Naive B cell (primary cell): ENCODE data around the gene ATG4B. TPM values are rescaled to one million over a fixed set of nuclear protein-coding genes. Genes with fewer than 3 reads are reported as not detected.
"Not testable (repeated sequence)": the region's sequence is repeated elsewhere in the genome, so short reads cannot be mapped to it uniquely, and the experiment has no call there.

ENCODE experiments used
- ATAC-seq, 2 donors: fragments of 150-1000 bp; cut with Tn5 transposase; 2 replicates each; pipeline ENCODE4 v1.10.0; 2021; ENCODE audit warnings: low read depth in 2 of 2, mild to moderate bottlenecking in 2 of 2, moderate library complexity in 2 of 2
- DNase-seq: peaks from one replicate; pipeline ENCODE4 v3.0.0; 2022
- H3K27ac Mint-ChIP-seq, 6 donors: one replicate each; pipeline ENCODE4 v1.8.0; 2020 to 2022; ENCODE audit warnings: mild to moderate bottlenecking in 6 of 6, mixed read lengths in 6 of 6, moderate library complexity in 5 of 6, inconsistent platforms in 2 of 6
- H3K27me3 Mint-ChIP-seq, 3 donors: one replicate each; pipeline ENCODE4 v1.8.0; 2021 to 2022; ENCODE audit warnings: mixed read lengths in 3 of 3, mild to moderate bottlenecking in 1 of 3
- H3K36me3 Mint-ChIP-seq, 2 donors: one replicate each; pipeline ENCODE4 v1.8.0; 2020 to 2022; ENCODE audit warnings: mixed read lengths in 2 of 2, inconsistent platforms in 1 of 2, mild to moderate bottlenecking in 1 of 2
- H3K4me1 Mint-ChIP-seq, 3 donors: one replicate each; pipeline ENCODE4 v1.8.0; 2020 to 2022; ENCODE audit warnings: mixed read lengths in 3 of 3, inconsistent platforms in 1 of 3, mild to moderate bottlenecking in 1 of 3, moderate library complexity in 1 of 3
- H3K4me3 Mint-ChIP-seq, 8 donors: one replicate each; pipeline ENCODE4 v1.8.0; 2020 to 2022; ENCODE audit warnings: mild to moderate bottlenecking in 8 of 8, mixed read lengths in 8 of 8, moderate library complexity in 8 of 8, inconsistent platforms in 2 of 8
- H3K9me3 Mint-ChIP-seq, 7 donors: one replicate each; pipeline ENCODE4 v1.8.0; 2020 to 2022; ENCODE audit warnings: mixed read lengths in 7 of 7, mild to moderate bottlenecking in 5 of 7, inconsistent platforms in 2 of 7, moderate library complexity in 1 of 7
- polyA plus RNA-seq, 6 donors: library from polyadenylated mRNA; unstranded; fragments of 300-500 nt; fragmentation: Illumina TruSeq; gene quantifications; one replicate each; pipeline ENCODE4 v1.2.3, GENCODE V29; 2021; ENCODE audit warnings: low read depth in 6 of 6

The ATG4B gene
- polyA plus RNA-seq, 6 donors from 2014 or later: 61.5 to 74.6 (median 64.5) TPM

DNA sequence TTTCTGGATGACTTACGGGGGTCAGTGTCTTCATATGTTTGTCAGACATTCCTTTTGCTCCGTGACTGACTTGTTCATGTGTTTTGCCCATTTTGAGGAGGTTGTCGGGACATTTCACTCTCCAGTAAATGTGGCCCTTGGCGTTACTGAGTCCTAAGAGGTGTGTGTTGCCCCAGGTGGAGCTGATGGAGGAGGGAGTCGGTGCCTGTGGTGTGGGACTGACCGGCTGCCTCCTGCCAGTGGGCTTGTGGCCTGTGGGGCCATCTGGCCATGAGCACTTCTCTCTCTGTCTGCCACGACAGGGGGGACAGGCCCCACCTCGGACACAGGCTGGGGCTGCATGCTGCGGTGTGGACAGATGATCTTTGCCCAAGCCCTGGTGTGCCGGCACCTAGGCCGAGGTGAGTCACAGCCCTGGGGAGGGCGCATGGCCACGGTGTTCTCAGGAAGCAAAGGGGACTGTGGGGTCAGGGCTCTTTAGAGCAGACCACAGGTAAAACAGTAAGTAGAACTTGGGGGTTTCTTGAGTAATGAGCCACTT, 15.8 kb downstream of the ATG4B start:
- peak overlapping the region in 1 of 6 donors; percentile 28 for H3K27ac Mint-ChIP-seq
- ATAC-seq: no peak
- peaks cover 4 to 21% of the 10 kb centered on the region in 2 donors for H3K36me3 Mint-ChIP-seq
- peaks cover 0 to 18% (median 0%) of the 10 kb centered on the region in 3 donors for H3K4me1 Mint-ChIP-seq
- H3K4me3 Mint-ChIP-seq: no peak overlapping the region
- no peaks in the 10 kb centered on the region for H3K27me3 Mint-ChIP-seq
- H3K9me3 Mint-ChIP-seq: no peaks in the 10 kb centered on the region
- no peak for DNase-seq

DNA sequence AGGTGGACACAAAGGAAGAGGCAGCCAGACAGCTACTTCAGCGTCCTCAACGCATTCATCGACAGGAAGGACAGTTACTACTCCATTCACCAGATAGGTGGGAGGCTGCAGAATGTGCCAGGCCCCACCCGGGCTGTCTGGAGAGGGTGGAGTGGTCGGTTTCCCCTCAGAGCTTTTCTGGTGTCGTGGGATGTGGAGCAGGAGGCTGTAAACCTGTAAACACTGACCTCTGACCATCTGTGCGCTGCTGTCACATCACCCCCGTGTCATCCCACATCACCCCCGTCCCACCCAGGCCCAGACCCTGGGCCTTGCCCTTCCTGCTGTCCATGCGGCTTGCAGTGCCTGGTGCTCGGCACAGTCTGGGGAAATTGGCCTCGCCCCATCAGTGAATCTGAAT, 17.1 kb downstream of the ATG4B start:
- H3K27me3 Mint-ChIP-seq: no peaks in the 10 kb centered on the region
- H3K4me3 Mint-ChIP-seq: no peak overlapping the region
- H3K9me3 Mint-ChIP-seq: no peaks in the 10 kb centered on the region
- DNase-seq (no peak), ATAC-seq (no peak)
- H3K36me3 Mint-ChIP-seq: peaks cover 4 to 21% of the 10 kb centered on the region in 2 donors
- no peak overlapping the region for H3K27ac Mint-ChIP-seq
- H3K4me1 Mint-ChIP-seq: peaks cover 0 to 7% (median 0%) of the 10 kb centered on the region in 3 donors

DNA sequence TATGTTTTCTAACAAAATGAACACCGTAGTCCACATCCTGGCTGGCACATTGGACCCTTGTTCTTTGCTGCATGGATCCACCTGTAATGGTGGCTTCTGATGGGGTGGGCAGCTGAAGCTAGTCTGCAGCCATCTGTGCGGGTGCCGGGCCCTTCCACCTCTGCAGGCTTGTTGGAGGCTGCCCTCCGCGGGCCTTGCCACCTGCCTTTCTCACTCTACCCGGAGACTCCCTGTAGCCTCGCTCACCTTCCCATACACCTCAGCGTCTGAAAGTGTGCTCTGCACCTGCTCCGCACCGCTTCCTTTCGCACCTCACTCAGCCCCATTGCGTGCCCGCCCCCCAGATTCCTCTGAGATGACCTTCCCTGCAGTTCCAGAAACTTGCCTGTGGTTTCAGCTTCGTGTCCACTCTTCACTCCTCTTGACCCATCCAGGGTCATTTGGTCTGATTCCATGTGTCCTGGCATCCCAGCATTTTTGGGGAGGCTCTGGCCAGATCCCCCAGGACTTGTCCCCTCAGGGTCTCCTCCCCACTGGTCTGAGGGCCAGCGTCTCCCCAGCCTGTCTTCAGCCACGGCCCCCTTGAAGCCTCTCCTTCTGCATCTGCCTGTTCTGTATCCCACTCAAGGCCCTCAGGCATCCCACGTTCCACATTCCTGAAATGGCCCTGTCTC, 18.2 kb downstream of the ATG4B start:
- peak overlapping the region in 3 of 6 donors; percentile 49 to 70 (median 62) for H3K27ac Mint-ChIP-seq
- ATAC-seq (no peak), DNase-seq (no peak)
- peak overlapping the region in 1 of 8 donors; percentile 22 for H3K4me3 Mint-ChIP-seq
- peaks cover 0 to 4% (median 0%) of the 10 kb centered on the region in 3 donors for H3K4me1 Mint-ChIP-seq
- H3K36me3 Mint-ChIP-seq: peaks cover 4 to 21% of the 10 kb centered on the region in 2 donors
- no peaks in the 10 kb centered on the region for H3K27me3 Mint-ChIP-seq
- no peaks in the 10 kb centered on the region for H3K9me3 Mint-ChIP-seq

DNA sequence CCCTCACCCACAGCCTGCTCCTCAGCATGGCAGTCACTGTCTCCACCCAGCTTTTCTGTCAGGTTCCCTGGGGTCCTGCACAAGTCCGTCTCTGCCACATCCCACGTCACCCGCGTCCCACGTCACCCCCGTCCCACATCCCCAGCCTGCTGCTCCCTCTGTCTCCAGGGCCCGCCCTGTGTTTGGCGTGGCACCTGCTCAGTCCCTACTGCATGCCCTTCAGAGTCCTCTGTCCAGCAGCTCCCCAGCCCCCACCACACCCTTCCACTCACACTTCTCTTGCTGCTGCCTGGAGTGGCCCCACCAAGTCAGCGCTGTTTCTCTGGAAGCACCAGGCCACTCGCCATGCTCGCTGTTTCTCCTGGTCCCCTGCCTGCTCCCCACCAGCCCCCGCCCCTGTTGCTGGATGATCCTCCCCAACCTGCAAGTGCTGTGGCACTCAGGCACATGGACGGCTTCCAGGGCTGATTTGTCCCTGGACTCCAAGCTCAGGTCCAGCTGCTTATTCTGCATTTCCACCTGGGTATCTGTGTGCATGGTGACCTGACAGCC, 18.8 kb downstream of the ATG4B start:
- ATAC-seq: no peak
- DNase-seq: no peak
- H3K27me3 Mint-ChIP-seq: no peaks in the 10 kb centered on the region
- no peak overlapping the region for H3K27ac Mint-ChIP-seq
- no peak overlapping the region for H3K4me3 Mint-ChIP-seq
- H3K4me1 Mint-ChIP-seq: no peaks in the 10 kb centered on the region
- peaks cover 4 to 21% of the 10 kb centered on the region in 2 donors for H3K36me3 Mint-ChIP-seq
- H3K9me3 Mint-ChIP-seq: no peaks in the 10 kb centered on the region

DNA sequence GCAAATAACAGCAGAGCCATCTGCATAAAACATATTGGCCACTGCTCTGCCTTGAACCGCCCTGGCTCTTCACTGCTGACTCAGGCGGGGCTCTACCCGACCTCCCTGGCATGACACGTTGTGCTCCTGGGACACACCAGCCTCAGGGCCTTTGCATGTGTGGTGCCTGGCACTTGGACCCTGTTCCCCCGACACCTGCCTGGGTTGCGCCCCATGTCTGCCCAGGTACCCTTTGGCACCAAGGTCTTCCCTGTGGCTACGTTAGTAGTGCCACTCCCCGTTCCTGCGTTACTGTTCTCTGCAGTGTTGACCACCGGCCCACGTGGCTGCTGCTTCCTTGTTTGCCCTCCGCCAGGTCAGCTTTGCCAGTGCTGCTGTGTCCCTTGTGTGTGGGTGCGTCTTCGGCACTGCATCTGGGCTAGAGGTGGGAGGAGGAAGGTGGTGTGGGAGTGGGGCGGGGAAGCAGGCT, 20.3 kb downstream of the ATG4B start:
- Mint-ChIP-seq H3K27me3 (no peaks in the 10 kb centered on the region), H3K4me3 (no peak overlapping the region), H3K36me3 (peaks cover 0 to 21% of the 10 kb centered on the region in 2 donors), H3K9me3 (no peaks in the 10 kb centered on the region), H3K4me1 (no peaks in the 10 kb centered on the region), H3K27ac (peak overlapping the region in 1 of 6 donors; percentile 15)
- DNase-seq: no peak
- no peak for ATAC-seq

DNA sequence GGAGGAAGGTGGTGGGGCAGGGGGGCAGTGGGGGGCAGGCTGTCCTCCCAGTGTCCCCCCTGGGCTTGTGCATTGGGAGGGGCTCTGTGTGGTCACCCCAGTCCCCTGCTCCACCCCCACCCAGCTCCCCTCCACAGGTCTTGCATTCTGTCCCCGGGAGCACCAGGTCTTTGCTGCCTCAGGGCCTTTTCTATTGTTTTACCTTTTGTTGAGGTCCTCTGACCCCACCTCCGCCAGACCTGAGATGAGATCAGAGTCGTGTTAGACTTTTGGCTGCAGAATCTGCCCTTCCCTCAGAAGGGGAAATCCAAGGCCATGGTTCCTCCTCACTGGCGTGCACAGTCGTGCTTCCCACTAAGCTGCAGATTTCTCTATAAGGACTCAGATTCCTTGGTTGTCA, 20.8 kb downstream of the ATG4B start:
- Mint-ChIP-seq H3K36me3 (peaks cover 0 to 21% of the 10 kb centered on the region in 2 donors), H3K4me3 (no peak overlapping the region), H3K27me3 (no peaks in the 10 kb centered on the region), H3K9me3 (no peaks in the 10 kb centered on the region), H3K4me1 (no peaks in the 10 kb centered on the region), H3K27ac (no peak overlapping the region)
- DNase-seq (no peak), ATAC-seq (no peak)

DNA sequence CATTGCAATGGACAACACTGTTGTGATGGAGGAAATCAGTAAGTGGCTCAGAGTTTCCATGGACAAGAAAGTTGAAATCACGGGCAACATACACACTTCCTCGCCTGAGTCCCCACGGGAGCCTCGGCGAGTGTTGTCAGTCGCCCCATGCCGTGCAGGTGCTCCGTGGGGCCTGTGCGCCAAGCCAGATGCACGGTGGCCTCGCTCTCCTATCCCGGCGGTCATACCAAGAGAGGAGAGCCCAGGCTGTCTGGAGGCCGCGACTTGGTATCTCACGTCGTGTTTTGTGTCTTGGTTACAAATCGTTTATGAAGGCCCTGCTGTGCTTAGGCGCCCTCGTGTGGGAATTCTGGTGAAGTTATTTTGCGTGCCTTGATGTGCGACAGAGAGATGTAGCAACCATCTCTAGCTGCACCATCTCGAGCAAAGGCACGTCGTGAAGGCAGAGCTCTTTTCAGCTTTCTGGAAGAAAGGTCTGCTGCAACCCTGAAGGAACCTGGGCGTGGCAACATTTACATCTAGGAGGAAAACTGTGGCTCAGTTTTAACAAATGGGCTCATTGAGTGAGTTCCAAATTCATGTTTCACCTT, 21.8 kb downstream of the ATG4B start:
- Mint-ChIP-seq H3K4me1 (no peaks in the 10 kb centered on the region), H3K27ac (no peak overlapping the region), H3K4me3 (no peak overlapping the region), H3K9me3 (no peaks in the 10 kb centered on the region), H3K27me3 (no peaks in the 10 kb centered on the region), H3K36me3 (peaks cover 0 to 21% of the 10 kb centered on the region in 2 donors)
- DNase-seq (peak; percentile 10), ATAC-seq (peak in 1 of 2 donors; percentile 12)

DNA sequence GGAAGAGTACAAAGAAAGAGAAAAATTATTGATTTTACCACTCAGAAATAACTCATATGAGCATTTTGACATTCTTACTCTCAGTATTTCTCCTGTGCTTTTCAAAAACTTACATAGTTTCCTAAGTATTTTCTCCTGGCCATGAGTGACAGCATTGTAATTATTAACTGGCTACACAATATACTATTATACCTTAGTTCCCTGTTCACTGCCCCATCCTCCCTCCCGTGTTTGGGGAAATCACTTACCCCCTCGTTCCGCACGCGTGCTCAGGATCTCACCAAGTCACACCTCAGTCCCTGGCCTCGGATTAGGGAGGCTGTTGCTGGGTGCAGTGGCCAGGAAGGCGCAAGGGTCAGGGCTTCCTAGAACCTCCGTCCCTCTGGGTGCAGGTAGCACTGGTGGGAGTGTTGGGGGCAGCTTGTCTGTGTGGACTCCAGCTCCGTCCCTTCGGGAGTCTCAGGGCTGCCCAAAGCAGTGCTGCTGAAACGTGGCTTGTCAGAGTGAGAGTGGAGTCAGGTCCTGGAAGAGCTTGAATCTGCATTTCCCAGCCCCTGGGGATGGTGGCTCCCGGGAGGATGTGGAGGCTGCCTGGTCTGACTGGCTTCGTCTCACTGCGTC, 23.2 kb downstream of the ATG4B start:
- DNase-seq (no peak), ATAC-seq (no peak)
- Mint-ChIP-seq H3K27me3 (no peaks in the 10 kb centered on the region), H3K9me3 (no peaks in the 10 kb centered on the region), H3K36me3 (peaks cover 0 to 17% of the 10 kb centered on the region in 2 donors), H3K4me3 (no peak overlapping the region), H3K4me1 (no peaks in the 10 kb centered on the region), H3K27ac (peak overlapping the region in 2 of 6 donors; percentile 54 to 59)

DNA sequence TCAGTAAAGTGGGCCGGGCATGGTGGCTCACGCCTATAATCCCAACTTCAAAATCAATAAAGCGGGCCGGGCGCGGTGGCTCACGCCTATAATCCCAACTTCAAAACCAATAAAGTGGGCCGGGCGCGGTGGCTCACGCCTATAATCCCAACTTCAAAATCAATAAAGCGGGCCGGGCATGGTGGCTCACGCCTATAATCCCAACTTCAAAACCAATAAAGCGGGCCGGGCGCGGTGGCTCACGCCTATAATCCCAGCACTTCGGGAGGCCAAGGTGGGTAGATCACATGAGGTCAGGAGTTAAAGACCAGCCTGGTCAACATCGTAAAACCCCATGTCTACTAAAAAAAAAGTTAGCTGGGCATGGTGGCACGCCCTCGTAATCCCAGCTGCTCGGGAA, 25.2 kb downstream of the ATG4B start:
- not testable (repeated sequence) for H3K36me3 Mint-ChIP-seq, H3K9me3 Mint-ChIP-seq, H3K27me3 Mint-ChIP-seq, H3K4me1 Mint-ChIP-seq, DNase-seq, H3K27ac Mint-ChIP-seq, ATAC-seq, H3K4me3 Mint-ChIP-seq

DNA sequence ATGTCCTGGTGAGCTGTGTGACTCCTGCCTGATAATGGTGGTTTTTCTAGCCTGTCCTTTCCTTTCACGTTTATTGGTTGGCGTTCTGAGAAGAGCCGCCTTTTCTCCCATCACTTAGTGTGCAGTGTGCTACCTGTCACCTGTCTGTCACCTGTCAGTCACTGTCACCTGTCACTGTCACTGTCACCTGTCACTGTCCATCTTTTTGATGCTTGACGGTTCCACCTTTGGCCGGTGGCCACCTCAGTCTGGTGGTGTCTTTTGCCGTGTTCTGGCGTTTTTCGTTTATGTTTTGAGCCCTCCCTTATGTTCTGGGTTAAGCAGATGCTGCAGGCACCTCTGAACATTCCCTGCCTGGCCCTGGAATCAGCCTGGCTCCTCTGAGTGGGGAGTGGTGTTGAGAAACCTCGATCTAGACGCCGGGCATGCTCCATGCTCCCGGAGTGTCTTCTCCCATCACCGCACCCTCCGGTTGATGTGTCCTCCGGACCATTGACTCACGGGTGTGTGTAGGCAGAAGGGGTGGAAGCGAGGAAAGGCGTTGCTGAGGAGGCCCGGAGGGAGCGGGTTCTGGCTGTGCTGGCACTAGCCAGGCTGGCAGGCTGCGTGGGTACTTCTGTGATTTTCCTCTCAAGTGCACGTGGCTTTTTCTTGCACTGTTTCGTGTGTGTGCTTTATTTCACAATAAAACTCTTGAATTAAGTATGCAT, 28.4 kb downstream of the ATG4B start:
- Mint-ChIP-seq H3K4me1 (no peaks in the 10 kb centered on the region), H3K27me3 (no peaks in the 10 kb centered on the region), H3K9me3 (no peaks in the 10 kb centered on the region), H3K36me3 (no peaks in the 10 kb centered on the region), H3K4me3 (no peak overlapping the region), H3K27ac (peak overlapping the region in 2 of 6 donors; percentile 21 to 44)
- DNase-seq (no peak), ATAC-seq (no peak)

DNA sequence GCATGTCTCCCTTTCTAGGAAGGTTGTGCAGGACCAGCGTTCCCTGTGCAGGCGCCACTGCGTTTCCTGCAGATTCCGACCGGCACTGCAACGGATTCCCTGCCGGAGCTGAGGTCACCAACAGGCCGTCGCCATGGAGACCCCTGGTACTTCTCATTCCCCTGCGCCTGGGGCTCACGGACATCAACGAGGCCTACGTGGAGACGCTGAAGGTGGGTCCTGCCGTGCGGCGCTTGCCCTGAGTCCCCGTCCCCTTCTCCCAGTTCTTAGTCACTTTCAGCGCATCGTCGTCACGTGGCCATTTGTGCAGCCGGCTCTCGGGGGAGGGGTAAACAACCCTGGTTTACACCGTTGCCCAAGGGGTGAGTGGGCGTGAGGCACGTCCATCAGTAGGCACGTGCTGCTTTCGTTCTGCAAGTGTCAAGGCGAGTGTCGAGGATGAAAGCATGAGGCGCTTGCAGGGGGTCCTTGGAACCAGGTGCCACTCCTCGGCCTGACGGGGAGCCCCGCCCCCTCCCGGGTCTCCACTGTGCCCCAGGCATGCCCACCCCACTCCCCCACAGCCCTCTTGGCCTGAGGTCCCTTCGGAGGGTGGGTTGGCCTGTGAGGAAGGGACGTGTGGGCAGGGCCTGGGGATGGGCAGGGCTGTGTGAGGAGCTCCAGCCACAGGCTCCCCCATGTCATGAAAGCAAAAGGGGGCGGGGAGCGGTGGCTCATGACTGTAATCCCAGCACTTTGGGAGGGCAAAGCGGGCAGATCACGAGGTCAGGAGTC, 29.3 kb downstream of the ATG4B start:
- no peaks in the 10 kb centered on the region for H3K9me3 Mint-ChIP-seq
- no peaks in the 10 kb centered on the region for H3K27me3 Mint-ChIP-seq

DNA sequence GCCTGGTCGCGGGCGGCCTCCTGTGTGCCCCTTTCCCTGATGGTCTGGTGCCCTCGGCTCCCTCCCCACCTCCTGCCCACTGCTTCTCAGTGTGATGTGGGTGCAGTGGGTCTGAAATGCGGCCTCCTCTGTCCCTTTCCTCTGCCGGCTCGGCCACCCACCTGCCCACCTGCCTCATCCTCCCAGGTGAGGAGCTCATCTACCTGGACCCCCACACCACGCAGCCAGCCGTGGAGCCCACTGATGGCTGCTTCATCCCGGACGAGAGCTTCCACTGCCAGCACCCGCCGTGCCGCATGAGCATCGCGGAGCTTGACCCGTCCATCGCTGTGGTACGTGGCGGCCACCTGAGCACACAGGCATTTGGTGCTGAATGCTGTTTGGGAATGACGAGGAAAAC, 30.9 kb downstream of the ATG4B start:
- no peak for DNase-seq
- Mint-ChIP-seq H3K36me3 (no peaks in the 10 kb centered on the region), H3K4me3 (no peak overlapping the region), H3K27me3 (no peaks in the 10 kb centered on the region), H3K9me3 (no peaks in the 10 kb centered on the region), H3K4me1 (no peaks in the 10 kb centered on the region), H3K27ac (peak overlapping the region in 2 of 6 donors; percentile 60 to 63)
- no peak for ATAC-seq

More for the DNA sequence above, 29.3 kb downstream of the ATG4B start:
- Mint-ChIP-seq H3K4me1 (no peaks in the 10 kb centered on the region), H3K27ac (peak overlapping the region in 1 of 6 donors; percentile 79), H3K4me3 (peak overlapping the region in 1 of 8 donors; percentile 66), H3K36me3 (no peaks in the 10 kb centered on the region)
- DNase-seq: no peak
- no peak for ATAC-seq
